Central memory CD4-positive, alpha-beta T cell (primary cell): Measurements from ENCODE around the gene FTCDNL1.

ENCODE experiments used
- DNase-seq: peaks from one replicate; pipeline ENCODE4 v3.0.0; 2022

Gene FTCDNL1

GRCh38 chr2:199738727-199739412 lies 112.1 kb downstream of the FTCDNL1 start:
- DNase-seq: no peak

DNA sequence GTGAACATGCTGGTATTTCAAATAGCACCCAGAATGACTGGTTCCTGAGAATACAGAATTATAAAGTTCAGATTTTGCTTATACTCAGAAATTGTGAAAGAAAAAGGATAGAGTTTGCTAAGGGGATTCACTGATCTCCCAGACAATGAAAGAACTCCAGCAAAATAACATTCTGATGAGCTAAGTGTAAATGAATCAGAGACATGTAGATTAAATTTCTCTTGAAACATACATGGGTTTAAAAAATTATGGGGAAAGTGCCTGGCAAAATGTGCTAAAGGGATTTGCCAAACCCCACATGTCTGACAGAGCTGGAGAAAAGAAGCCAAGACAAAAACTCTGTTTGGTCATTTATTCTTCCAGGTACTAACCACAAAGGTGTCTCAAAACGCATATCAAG lies 116.3 kb downstream of the FTCDNL1 start:
- DNase-seq: no peak

DNA sequence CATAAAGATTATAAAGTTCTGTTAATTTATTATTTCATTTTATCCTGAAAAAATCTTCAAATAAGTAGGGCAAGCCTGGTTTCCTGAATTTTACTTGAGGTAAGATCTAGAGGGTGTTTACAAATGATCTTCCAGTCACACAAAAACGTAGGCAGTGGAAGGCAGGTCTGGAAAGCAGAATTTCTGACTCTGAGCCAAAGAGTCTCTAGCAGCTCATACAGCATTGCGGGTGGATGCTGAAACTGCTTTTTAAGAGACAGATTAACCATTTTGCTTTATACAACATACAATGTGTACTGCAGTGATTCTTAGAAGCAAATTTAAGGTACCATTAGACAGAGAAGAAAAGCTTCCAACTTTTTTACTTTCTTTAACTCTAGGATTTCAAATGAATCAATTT lies 117.0 kb downstream of the FTCDNL1 start:
- no peak for DNase-seq

- no peak for DNase-seq
Measured at GRCh38 chr2:199727801-199728200, 123.2 kb downstream of the FTCDNL1 start.

- DNase-seq: no peak
Measured at GRCh38 chr2:199727306-199727705, 123.7 kb downstream of the FTCDNL1 start.

DNA sequence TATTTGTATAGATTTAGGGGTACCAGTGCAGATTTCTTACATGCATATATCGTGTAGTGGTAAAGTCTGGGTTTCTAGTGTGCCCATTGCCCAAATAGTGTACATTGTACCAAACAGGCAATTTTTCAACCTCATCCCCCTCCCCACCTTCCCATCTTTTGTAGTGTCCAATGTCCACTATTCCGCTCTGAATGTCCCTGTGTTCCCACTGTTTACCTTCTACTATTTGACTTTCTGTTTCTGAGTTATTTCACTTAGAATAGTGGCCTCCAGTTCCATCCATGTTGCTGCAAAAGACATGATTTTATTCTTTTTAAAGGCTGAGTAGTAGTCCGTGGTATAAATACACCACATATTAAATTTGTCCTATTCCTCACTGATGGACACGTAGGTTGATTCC lies 132.9 kb downstream of the FTCDNL1 start:
- DNase-seq: no peak

DNA sequence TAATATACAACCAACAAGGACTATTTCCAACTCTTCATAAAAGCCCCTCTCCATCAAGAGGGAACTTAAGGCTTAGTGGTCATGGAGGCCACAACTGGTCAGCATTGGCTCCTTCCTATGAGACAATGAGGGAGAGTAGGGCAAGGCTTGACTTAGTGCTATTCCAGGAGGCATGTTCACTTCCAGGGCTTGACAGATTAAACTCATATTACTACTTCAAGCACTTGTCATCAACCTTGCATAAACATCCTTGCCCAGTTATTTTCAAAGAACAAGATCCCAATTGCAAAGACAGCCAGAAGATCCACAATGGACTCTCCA lies 133.4 kb downstream of the FTCDNL1 start:
- no peak for DNase-seq

DNA sequence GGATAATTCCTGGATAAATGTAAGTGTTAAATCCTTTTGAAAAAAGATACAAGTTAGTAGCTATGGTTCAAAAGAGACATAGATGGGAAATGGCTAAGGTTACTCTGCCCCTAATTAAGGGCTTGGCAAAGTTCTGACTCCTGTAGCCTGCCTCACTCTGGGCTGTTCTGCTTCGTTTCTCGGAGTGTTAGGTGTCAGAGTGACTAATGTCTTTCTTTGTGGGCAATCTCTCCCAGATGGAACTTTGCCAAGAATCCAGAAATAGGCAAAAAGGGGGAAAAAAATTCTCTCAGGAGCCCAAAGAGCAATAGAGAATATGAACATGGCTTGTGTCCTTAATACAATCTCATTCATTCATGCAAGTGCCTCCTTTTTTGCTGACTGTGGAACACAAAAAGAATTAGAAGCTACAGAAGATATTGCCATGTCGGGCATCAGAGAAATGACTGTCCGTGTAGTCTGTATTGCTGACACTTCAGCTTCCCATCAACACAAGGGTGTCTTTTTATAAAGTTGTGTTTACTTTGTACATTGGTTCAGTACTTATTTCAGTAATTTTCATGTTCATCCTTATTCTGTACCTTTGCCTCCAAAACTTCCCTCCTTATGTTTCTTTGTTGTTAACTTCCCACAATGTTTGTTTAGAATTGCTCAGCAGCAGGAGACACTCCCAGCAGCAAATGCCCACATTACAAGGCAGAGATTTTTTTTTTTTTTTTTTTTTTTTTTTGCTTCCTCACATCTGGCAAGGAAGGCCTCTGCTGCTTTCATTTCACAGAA lies 134.0 kb downstream of the FTCDNL1 start:
- no peak for DNase-seq

GRCh38 chr2:199713746-199714145 lies 137.2 kb downstream of the FTCDNL1 start:
- DNase-seq: no peak

DNA sequence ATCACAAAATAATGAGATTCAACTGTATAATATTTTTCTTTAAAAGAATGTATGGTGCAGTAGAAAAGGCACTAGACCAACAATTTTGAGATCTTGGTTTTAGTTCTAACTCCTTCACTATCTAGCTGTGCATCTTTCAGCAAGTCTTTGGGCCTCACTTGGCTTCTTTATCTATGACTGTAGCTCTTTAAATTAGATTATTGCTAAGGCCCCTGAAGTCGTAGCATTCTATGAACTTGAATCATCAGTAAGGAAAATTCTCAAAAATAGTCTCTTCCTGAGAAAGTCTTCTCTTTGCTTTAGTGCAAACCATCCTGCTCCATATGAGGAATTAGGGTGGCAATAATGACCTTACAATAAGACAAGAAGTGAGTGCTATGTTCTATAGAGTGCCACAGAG lies 140.4 kb downstream of the FTCDNL1 start:
- no peak for DNase-seq
